Stomach (tissue), 4 donors: ENCODE data around the gene PLIN5.

Source experiments
- CTCF ChIP-seq, 7 experiments: fragments of 450-650 bp in 4 of 7; fragments of 200-600 bp in 3 of 7; sonication (generic) in 3 of 7; IDR thresholded peaks; one replicate each; pipeline ENCODE4 v1.5.1; 2016 to 2019; ENCODE audit warnings: antibody characterized with exemption in 7 of 7, control low read depth in 2 of 7, mild to moderate bottlenecking in 1 of 7
- EP300 ChIP-seq: sonication (generic); formaldehyde crosslinking; IDR thresholded peaks from one replicate; pipeline ENCODE4 v1.6.1; 2017; ENCODE audit warnings: antibody characterized with exemption
- POLR2A ChIP-seq, 4 donors: fragments of 450-650 bp; IDR thresholded peaks; one replicate each; pipeline ENCODE4 v1.6.1; 2016; ENCODE audit warnings: antibody characterized with exemption in 4 of 4, control low read depth in 2 of 4, mild to moderate bottlenecking in 1 of 4, moderate library complexity in 1 of 4
- POLR2AphosphoS5 ChIP-seq, 3 donors: sonication (generic); formaldehyde crosslinking; IDR thresholded peaks; one replicate each; pipeline ENCODE4 v1.6.1; 2016; ENCODE audit warnings: antibody characterized with exemption in 3 of 3

- TF ChIP-seq CTCF (IDR thresholded peaks at IDR 0.05) (no peak), POLR2AphosphoS5 (IDR thresholded peaks at IDR 0.05) (no peak), POLR2A (IDR thresholded peaks at IDR 0.05) (no peak), EP300 (no peak)
These were observed 13.2 kb upstream of the PLIN5 start for GRCh38 chr19:4548238-4548584.
